ENCODE data around the gene CCDC91. TPM values are rescaled to one million over a fixed set of nuclear protein-coding genes. Genes with fewer than 3 reads are reported as not detected.

The CCDC91 gene
- total RNA-seq, 1 donor from 2014 or later, result 12.3 TPM

DNA sequence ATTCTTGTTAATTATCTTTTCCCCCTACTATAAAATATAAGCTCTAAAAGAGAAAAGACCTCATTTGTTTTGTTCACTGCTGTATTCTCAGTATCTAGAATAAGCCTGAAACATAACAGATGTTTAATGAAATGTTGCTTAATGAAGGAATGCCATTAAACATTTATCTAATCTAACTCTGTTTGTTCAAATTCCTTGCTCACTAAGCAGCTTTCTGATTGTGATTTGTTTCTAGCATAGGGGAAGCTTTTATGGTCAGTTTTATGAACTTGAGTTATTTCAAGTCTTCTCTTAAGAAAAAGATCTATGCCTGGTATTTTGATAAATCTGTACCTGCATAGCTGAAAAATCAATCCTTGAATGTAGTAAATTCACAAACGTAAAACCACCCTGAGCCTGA is 308.6 kb downstream of the CCDC91 start:
- no peaks in the 10 kb centered on the region for H3K36me3 Mint-ChIP-seq (ENCODE audit: low read depth, unreplicated experiment)
- no peaks in the 10 kb centered on the region for H3K27me3 Mint-ChIP-seq (ENCODE audit: unreplicated experiment)
- no peak for DNase-seq (ENCODE audit: low spot score)
- H3K27ac Mint-ChIP-seq (ENCODE audit: unreplicated experiment), result no peak overlapping the region
- TF ChIP-seq, protein P1, sequence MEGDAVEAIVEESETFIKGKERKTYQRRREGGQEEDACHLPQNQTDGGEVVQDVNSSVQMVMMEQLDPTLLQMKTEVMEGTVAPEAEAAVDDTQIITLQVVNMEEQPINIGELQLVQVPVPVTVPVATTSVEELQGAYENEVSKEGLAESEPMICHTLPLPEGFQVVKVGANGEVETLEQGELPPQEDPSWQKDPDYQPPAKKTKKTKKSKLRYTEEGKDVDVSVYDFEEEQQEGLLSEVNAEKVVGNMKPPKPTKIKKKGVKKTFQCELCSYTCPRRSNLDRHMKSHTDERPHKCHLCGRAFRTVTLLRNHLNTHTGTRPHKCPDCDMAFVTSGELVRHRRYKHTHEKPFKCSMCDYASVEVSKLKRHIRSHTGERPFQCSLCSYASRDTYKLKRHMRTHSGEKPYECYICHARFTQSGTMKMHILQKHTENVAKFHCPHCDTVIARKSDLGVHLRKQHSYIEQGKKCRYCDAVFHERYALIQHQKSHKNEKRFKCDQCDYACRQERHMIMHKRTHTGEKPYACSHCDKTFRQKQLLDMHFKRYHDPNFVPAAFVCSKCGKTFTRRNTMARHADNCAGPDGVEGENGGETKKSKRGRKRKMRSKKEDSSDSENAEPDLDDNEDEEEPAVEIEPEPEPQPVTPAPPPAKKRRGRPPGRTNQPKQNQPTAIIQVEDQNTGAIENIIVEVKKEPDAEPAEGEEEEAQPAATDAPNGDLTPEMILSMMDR (IDR thresholded peaks at IDR 0.05; ENCODE audit: unreplicated experiment), result no peak
- no peak overlapping the region for H3K4me3 Mint-ChIP-seq (ENCODE audit: unreplicated experiment)
- no peaks in the 10 kb centered on the region for H3K4me1 Mint-ChIP-seq (ENCODE audit: unreplicated experiment)
- H3K9me3 Mint-ChIP-seq (ENCODE audit: unreplicated experiment), result no peaks in the 10 kb centered on the region

DNA sequence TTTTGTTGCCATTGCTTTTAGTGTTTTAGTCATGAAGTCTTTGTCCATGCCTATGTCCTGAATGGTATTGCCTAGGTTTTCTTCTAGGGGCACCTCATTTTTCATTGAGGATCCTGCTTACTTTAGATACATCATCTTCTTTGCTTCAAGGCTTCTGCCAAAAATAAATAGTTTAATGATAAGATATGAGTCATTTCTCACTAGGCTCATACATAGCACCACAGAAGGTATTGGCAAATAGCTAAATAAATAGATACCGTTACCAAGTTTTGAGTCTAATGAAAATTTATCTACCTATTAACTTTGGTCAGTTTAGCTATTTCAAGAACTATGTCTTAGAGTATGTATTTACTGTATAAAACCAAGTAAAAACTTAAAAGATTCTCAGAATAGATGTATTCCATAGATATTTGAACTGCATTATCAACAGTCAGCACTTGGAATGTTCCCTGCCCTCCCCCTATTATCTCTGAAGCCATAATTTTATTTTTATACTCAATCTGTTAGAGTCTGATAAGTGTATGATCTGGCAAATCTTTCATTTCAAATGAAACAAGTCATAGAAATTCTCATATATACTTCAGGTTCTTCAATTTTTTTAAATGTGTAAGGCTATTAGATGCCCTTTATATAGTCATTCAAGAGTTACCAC is 310.2 kb downstream of the CCDC91 start:
- no peak overlapping the region for H3K4me3 Mint-ChIP-seq (ENCODE audit: unreplicated experiment)
- no peak overlapping the region for H3K27ac Mint-ChIP-seq (ENCODE audit: unreplicated experiment)
- no peaks in the 10 kb centered on the region for H3K9me3 Mint-ChIP-seq (ENCODE audit: unreplicated experiment)
- TF ChIP-seq, protein P1 (IDR thresholded peaks at IDR 0.05; ENCODE audit: unreplicated experiment), result no peak
- H3K4me1 Mint-ChIP-seq (ENCODE audit: unreplicated experiment), result no peaks in the 10 kb centered on the region
- no peaks in the 10 kb centered on the region for H3K27me3 Mint-ChIP-seq (ENCODE audit: unreplicated experiment)
- no peaks in the 10 kb centered on the region for H3K36me3 Mint-ChIP-seq (ENCODE audit: low read depth, unreplicated experiment)
- no peak for DNase-seq (ENCODE audit: low spot score)

DNA sequence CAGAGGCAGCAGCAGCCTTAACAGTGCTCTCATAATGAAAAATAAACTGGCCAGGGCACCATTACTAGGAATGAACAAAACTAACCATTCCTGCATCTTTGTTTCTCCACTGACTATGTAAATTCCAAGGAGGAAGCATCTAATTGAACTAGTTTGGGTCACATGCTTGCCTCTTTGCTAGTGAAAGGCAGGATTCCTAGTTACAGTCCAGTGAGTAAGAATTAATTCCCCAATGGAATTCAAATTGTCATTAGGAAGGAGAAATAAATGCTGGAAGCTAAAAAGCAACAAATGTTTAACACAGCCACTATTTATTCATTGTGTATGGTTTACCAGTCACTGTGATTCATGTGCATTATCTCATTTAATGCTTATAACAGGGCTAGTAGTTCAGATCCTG is 316.0 kb downstream of the CCDC91 start:
- DNase-seq (ENCODE audit: low spot score), result no peak
- Mint-ChIP-seq H3K4me1 (ENCODE audit: unreplicated experiment) (no peaks in the 10 kb centered on the region), H3K36me3 (ENCODE audit: low read depth, unreplicated experiment) (no peaks in the 10 kb centered on the region), H3K27ac (ENCODE audit: unreplicated experiment) (no peak overlapping the region), H3K27me3 (ENCODE audit: unreplicated experiment) (no peaks in the 10 kb centered on the region), H3K9me3 (ENCODE audit: unreplicated experiment) (no peaks in the 10 kb centered on the region), H3K4me3 (ENCODE audit: unreplicated experiment) (no peak overlapping the region)
- TF ChIP-seq, protein P1 (IDR thresholded peaks at IDR 0.05; ENCODE audit: unreplicated experiment), result no peak

DNA sequence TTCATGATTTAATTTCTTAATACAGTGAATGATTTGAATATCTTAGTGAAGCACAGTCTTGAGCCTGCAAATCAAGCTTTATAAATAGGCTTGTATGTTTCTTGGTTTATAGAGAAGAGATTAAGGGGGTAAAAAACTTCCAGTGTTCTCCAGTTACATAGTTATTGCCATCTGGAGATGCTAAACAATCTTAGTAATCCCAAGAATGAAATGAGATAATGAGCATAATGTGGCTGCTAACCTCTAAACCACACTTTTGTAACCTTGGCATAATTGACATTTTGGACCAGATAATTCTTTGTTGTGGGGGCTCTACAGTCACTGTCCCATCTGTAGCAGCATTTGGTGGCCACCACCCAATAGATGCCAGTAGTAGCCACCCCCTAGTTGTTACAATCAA is 316.8 kb downstream of the CCDC91 start:
- H3K27ac Mint-ChIP-seq (ENCODE audit: unreplicated experiment), result no peak overlapping the region
- TF ChIP-seq, protein P1 (IDR thresholded peaks at IDR 0.05; ENCODE audit: unreplicated experiment), result no peak

DNA sequence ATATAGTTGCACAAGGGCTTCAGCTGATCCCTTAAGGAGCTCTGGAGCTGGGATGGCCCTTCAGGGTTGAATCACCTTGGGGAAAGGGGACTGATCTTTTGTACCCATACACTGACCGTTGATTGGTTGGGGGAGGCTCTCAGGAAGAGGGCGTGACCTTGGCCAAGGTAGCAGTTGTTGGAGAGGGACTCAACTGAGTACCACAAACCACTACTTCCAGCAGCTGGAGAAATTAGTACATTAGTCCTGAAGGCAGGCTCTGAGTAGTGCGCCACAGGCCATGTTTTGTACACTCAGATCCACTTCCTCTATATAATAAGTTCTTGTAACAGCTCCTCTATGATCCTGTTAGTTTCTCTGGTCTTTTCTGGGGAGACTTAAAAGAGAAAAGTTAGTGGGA is 317.6 kb downstream of the CCDC91 start:
- Mint-ChIP-seq H3K27me3 (ENCODE audit: unreplicated experiment) (no peaks in the 10 kb centered on the region), H3K4me1 (ENCODE audit: unreplicated experiment) (no peaks in the 10 kb centered on the region), H3K9me3 (ENCODE audit: unreplicated experiment) (no peaks in the 10 kb centered on the region), H3K4me3 (ENCODE audit: unreplicated experiment) (no peak overlapping the region), H3K36me3 (ENCODE audit: low read depth, unreplicated experiment) (no peaks in the 10 kb centered on the region), H3K27ac (ENCODE audit: unreplicated experiment) (no peak overlapping the region)
- TF ChIP-seq, protein P1 (IDR thresholded peaks at IDR 0.05; ENCODE audit: unreplicated experiment), result no peak
- DNase-seq (ENCODE audit: low spot score), result no peak

More for the DNA sequence above, 316.8 kb downstream of the CCDC91 start:
- Mint-ChIP-seq H3K9me3 (ENCODE audit: unreplicated experiment) (no peaks in the 10 kb centered on the region), H3K27me3 (ENCODE audit: unreplicated experiment) (no peaks in the 10 kb centered on the region), H3K4me3 (ENCODE audit: unreplicated experiment) (no peak overlapping the region), H3K36me3 (ENCODE audit: low read depth, unreplicated experiment) (no peaks in the 10 kb centered on the region), H3K4me1 (ENCODE audit: unreplicated experiment) (no peaks in the 10 kb centered on the region)
- DNase-seq (ENCODE audit: low spot score), result no peak

Measured in endothelial cell (in vitro differentiated cells).